Measurements from ENCODE around the gene ODF4.

ODF4 gene

GRCh38 chr17:8383143-8383822, 43.6 kb downstream of the ODF4 start, which contains the start of gene RPL26:
Gene RPL26 (minus strand): TSS chr17:8383193. CDS start chr17:8382310, 883 bp downstream.
- peak within 1 kb of the TSS; percentile 77 to 80 for H3K4me3 ChIP-seq (replicated peaks in 1 of 2; ENCODE audit: low read depth in 2 of 2, low read length in 2 of 2)
- peak; percentile 99 for DNase-seq (ENCODE audit: low read depth in 2 of 2)
- peak; percentile 92 for TF ChIP-seq CTCF (IDR thresholded peaks at IDR 0.05; ENCODE audit: low read depth, low read length)

GRCh38 chr17:8384801-8385378, 45.2 kb downstream of the ODF4 start:
- no peak for TF ChIP-seq CTCF (IDR thresholded peaks at IDR 0.05; ENCODE audit: low read depth, low read length)
- no peak overlapping the region for H3K4me3 ChIP-seq (replicated peaks in 1 of 2; ENCODE audit: low read depth in 2 of 2, low read length in 2 of 2)
- DNase-seq (ENCODE audit: low read depth in 2 of 2) = peak; percentile 82 to 93

GRCh38 chr17:8386841-8387240, 47.2 kb downstream of the ODF4 start:
- TF ChIP-seq CTCF (IDR thresholded peaks at IDR 0.05; ENCODE audit: low read depth, low read length) = no peak
- no peak for DNase-seq (ENCODE audit: low read depth in 2 of 2)

GRCh38 chr17:8387914-8388651, 48.4 kb downstream of the ODF4 start:
- no peak for DNase-seq (ENCODE audit: low read depth in 2 of 2)
- H3K4me3 ChIP-seq (replicated peaks in 1 of 2; ENCODE audit: low read depth in 2 of 2, low read length in 2 of 2) = no peak overlapping the region
- TF ChIP-seq CTCF (IDR thresholded peaks at IDR 0.05; ENCODE audit: low read depth, low read length) = no peak

More at GRCh38 chr17:8386841-8387240, 47.2 kb downstream of the ODF4 start:
- no peak overlapping the region for H3K4me3 ChIP-seq (replicated peaks in 1 of 2; ENCODE audit: low read depth in 2 of 2, low read length in 2 of 2)

GRCh38 chr17:8391711-8392110, 52.1 kb downstream of the ODF4 start:
- H3K4me3 ChIP-seq (replicated peaks in 1 of 2; ENCODE audit: low read depth in 2 of 2, low read length in 2 of 2) = no peak overlapping the region
- no peak for TF ChIP-seq CTCF (IDR thresholded peaks at IDR 0.05; ENCODE audit: low read depth, low read length)
- peak; percentile 29 to 39 for DNase-seq (ENCODE audit: low read depth in 2 of 2)

GRCh38 chr17:8392274-8392673, 52.6 kb downstream of the ODF4 start:
- TF ChIP-seq CTCF (IDR thresholded peaks at IDR 0.05; ENCODE audit: low read depth, low read length) = no peak
- no peak overlapping the region for H3K4me3 ChIP-seq (replicated peaks in 1 of 2; ENCODE audit: low read depth in 2 of 2, low read length in 2 of 2)
- DNase-seq (ENCODE audit: low read depth in 2 of 2) = no peak

Measured in cardiac fibroblast (primary cell).